Left renal cortex interstitium (tissue), 4 donors: ENCODE measurements around the gene CCDC33. TPM values are rescaled to one million over a fixed set of nuclear protein-coding genes. Genes with fewer than 3 reads are reported as not detected.

ENCODE experiments used
- DNase-seq, 4 donors: peaks; one replicate each; pipeline ENCODE4 v3.0.0-alpha.2; 2013; ENCODE audit warnings: low read depth in 4 of 4, low spot score in 2 of 4, missing footprints in 1 of 4
- polyA plus RNA-seq, 4 donors: library from polyadenylated mRNA; unstranded; fragments of 120-200 nt; gene quantifications; one replicate each; pipeline ENCODE4 v1.2.1, GENCODE V29; 2013; ENCODE audit not compliant: insufficient read length in 4 of 4

Gene CCDC33
- polyA plus RNA-seq, 4 donors = 4.8 to 10.4 (median 6.4) TPM

DNA sequence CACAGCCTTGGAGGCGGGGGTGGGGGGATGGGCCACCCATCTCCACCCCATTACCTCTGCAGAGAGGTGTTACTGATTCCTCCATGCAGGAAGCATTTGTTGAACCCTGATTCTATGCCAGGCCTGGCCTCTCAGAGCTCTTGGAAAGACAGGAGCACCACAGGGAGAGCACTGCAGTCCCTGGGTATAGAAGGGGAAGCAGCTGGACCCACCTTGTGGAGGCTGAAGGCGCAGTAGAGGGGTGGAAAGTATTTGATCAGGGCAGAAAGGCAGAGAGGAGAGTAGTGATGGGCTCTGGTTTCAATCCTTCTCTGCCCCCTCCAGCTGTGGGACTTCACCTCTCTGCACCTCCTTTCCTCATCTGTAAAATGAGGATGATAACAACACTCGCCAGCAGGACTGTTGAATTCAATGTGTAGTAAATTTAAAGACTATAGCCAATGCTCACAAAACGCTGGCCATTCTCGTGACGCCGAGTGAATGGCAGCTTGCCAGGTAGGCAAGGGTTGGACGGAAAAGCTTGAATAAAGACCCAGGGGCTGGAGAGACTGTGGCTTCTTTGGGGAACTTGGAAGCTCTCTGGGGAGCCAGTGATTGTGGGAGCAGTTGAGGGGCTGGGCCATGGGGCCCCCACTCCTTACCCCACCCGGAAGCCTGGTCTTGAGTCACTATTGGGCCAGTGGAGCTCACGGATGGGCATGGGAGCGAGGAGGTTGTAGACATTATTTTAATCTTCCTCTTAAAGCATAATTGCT is 8.0 kb upstream of the CCDC33 start:
- DNase-seq = no peak

DNA sequence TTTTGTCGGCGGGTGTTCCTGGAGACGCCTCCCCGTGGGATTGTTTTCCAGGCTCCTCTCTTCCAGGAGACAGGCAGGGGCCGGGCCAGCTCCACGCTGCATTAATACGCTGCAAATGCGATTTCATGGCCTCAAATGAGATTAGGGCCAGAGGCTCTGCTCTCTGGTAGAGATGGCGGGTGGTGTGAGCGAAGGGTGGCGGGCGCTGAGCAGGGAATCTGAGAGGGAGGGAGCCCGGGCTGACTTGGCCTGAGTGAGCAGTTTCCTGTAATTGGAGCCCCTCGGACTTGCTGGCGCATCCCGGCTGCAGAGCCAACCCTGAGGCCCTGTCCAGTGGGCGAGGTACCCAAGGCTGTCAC is 7.4 kb upstream of the CCDC33 start:
- no peak for DNase-seq

DNA sequence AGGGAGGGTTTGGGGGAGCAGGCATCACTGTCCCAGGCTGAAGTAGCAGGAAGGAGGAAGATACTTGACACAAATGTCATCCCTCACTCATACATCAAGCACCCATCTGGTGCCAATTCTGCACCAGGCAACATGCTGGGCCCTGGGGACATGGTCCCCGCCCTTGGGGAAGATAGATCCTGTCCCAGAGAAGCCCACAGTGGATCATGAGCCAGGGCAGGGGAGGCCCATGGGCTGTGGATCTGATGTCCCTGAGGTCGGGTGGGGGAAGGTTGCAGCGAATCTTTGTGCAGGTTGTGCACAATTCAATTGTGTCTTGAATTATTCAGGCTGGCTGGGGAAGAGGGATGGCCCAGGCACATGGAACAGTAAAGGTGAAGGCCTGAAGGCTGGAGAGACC is 6.4 kb upstream of the CCDC33 start:
- no peak for DNase-seq

DNA sequence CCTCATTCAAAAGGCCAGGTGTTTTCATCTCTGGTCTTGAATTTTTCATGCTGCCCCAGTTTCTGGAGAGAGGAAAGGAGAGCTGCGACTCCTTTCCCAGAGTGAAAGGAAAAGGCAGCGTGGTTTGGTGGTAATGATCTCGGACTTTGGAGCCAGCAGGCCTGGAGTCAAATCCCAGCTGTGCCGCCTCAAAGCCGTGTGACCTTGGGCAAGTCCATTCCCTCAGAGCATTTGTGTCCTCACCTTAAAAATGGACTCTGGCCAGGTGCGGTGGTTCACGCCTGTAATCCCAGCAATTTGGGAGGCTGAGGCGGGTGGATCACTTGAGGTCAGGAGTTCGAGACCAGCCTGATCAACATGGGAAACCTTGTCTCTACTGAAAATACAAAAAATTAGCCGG is 4.7 kb upstream of the CCDC33 start:
- no peak for DNase-seq

DNA sequence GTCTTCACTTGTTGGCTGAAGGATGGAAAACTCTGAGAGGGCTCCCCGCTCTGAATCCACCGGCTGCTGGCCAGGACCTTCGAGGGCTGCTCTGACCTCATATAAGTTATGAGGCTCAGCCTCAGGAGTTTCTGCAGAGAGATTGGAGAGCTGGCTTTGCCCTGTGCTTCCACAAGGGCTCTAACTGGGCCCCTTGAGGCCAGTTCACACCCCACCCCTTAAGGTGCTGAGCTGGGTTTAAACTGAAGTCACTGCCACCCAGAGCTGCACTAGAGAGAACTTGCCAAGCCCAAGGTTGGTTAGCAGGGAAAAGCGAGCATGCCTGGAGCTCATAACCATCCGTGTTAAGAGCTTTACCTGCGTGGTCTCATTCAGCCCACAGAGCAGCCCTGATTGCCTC is 2.8 kb upstream of the CCDC33 start:
- DNase-seq = no peak

DNA sequence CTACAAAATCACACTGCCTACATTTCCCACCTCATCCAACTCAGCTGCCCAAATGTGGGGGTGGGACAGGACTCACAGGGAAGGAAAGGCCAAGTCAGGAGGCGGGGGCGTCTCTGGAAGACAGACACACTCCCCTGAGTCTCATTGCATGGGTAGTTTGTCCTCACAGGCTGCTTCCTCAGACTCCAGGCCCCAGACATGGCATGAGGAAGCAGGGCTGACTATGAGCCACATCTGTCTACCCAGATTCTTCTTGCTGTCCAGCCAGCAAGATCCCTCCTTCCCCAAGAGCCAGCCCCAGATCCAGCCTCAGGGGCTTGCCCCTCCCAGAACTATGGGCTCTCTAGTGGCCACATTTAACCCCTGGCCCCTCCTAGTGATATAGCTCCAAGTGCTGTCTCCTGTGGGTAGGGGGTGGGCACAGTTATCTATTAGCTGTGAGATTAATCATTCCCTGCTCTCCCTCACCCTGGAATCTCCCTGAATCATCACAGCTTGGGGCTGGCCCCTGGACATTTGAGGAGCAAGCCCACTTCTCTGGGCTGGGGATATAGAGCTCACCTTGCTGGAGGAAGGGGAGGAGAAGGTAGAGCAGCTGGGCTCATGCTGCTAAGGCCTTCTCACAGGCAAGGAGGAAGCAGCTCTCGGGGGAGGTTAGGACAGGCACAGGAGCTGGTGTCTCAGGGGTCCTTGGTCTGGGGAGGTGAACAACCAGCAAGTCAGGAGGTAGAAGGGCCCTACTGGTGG is 2.1 kb upstream of the CCDC33 start:
- no peak for DNase-seq

DNA sequence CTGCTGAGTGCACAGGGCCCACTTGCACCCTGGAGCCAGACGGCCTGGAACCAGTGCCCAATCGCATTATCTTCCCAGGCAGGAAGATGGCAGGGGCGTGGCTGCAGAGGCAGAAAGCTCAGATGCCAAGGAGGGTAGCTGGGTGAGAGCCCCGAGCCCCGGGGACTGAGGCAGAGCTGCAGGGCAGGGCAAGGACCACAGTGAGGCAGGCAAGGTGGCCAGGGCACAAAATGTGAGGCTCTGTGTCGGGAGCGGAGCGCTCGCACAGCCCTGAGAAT is 1.6 kb upstream of the CCDC33 start:
- no peak for DNase-seq

DNA sequence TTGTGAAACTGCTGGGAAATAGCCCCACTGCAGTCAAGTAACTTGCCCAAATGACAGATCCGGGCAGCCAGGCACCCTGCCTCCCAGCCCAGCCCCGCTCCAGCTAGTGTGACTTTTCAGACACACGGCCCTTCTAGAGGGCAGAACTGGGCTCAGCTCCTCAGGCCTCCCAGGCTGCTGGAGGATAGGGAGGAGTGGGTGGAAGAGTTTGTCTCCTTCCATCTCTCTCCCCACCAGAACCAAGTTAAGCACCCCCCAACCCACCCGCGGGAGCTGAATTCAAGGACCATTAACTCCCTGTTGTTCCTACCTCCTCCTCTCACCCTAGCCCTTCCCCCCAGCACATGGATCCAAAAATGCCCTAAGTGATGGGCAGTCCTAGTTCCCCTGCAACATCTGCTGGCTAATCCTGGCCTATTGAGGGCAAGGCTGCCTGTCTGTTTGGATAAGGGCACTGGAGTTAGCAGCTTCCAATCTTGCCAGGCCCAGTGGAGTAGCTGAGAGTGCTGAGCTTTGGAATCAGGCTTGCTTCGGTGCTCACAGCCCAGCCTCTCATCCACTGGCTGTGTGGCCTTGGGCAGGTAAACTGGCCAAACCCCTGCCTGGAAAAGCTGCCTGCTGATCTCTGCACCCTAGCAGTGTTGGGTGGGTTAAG is 3.1 kb downstream of the CCDC33 start:
- no peak for DNase-seq

DNA sequence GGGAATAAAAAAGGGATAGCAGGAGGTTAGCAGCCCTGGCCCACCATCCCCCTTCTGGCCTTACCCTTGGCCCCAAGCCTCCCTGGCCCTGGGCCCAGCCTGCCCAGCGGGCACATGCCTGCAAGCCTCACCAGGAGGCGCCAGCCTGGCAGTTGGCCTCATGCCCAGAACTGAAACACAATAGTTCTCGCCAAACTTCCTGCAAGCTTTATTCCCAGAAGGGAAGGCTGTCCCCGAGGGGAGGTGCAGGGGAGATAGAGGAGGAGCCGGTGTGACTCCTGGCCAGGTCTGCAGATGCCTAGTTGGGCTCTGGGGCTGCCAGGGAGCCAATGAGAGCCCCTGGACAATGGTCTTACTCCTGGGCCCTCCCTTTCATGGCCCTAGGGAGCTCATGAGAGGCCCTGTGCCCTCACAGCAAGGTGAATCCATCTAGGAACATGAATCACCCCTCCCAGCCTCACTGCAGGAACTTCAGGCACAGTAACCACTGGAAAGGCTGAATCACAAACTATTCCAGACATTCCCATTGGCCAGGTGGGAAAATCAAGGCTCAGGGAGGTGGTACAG is 4.0 kb downstream of the CCDC33 start:
- no peak for DNase-seq

DNA sequence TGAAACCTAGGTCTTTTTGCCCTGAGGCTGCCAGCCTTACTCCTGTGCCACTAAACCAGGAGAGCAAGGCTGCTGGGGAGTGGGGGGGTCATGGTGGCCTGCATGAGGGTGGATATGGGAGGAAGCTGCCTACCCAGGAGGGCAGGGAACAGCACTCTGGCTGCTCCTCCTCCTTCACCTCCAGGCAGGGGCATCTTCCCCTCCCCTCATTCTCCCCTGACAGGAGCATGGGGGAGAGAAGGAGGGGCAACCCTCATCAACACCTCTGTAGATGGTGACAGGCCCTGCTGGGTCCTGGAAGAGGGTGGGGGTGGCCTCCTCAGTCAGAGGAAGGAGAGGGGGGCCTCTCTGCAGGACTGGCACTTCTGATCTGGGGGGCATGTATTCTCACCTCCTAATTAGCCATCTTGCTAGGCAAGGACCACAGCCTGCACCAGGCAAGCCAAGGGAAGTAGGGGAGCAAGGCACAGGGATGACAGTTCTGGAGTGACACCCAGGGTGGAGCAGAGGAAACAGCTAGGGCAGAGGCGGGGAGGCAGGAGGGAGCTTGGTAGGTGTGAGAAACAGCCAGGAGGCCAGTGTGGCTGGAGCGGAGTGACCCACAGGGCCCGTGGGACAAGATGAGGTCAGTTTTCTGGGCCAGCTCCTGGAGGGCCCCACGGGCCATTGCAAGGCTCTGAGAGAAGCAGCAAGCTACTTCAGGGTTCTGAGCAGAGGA is 4.9 kb downstream of the CCDC33 start:
- no peak for DNase-seq

DNA sequence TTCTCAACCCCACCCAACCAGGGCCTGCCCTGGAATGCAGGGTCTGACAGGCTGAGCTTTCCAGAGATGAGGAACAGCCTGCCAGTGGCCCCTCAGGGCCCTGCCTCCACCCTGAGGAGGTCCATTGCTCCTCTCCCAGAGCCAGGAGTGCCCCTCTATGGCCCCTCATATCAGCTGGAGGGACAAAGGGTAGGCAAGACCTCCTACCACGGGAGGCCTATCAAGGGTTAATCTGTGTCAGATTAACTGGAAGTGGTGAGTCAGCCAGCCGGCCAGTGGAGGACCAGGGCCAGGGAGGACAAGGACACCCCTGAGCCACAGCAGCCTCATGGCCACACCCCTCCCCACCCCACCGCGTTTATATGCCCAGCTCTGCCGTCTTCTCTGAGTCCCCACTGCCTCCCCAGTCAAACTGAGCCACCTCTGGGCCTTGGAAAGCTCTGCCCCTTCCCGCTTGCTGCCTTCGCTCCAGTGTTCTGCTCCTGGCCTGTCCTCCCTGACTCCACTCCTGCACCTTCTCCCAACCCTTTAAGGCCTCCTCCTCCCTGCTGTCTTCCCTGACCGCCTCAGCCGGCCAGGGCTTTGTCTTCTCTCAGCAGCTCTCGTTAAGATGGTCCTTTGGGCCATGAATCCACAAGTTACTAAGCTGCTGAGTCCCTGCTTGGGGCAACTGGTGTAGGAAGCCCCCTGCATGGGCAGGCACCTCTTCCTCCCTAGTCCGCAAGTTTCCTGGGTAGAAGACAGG is 6.5 kb downstream of the CCDC33 start:
- no peak for DNase-seq

DNA sequence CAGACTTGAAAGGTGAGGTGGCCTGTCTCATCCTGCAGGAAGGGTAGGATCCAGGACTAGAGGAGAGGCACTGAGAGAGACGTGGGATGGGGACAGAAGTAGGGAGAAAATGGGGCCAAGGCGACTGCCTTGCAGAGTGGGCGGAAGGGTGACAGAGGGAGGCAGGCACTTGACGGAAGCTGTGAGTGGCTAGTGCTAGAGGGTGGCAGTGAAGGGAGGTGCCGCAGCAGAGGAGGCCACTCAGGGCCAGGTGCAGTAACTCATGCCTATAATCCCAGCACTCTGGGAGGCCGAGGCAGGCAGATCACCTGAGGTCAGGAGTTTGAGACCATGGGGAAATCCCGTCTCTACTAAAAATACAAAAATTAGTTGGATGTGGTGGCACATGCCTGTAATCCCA is 7.3 kb downstream of the CCDC33 start:
- no peak for DNase-seq

DNA sequence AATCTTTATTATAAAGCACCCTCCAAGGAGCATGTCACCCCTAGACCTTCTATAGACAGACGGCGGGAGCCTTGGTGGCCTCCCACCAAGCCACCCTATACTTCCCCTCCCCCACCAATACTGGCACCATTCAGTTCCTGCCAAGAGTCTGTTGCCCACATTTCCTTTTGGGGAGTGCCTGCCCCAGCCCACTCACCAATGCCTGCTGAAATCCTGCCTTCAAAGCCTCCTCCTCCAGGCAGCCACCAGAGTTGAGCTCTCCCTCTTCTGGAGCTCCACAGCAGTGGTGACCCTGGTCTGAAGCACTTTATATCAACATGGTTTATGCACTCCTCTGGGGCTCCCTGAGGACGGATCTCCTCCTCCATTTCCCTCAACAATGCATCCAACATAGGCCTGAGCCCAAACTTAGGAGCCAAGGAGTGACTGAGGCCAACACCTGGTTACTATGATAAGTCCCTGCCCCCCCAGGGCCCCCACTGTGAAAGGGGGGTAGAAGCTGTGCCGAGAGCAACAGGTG is 8.8 kb downstream of the CCDC33 start:
- DNase-seq = no peak

DNA sequence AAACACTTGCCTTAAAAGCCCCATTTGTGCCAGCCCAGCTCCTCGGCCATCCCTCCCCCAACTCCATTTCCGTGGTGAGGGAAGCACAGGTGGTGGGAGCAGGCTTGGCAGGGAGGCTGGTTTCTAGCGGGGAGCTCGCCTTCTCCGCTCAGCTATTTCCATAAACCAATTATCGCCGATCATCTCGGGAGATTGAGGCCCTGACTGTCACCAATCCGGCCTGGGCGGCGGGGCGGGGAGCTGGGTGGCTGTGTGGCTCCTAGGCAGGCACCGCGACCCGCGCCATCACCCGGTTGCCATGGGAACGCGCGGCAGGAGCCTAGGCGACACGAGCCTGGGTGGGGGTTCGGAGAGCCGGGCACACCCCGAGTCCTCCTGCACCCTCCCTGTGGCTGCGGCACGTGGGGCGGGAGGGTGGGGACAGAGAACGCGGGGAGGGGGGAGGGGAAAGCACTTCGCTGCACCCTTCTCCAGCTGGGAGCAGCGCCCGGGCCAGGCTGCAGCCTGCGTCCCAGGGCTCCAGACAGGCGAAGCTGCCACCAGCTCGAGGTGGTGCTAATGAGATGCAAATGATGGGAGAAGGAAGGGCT is 9.3 kb downstream of the CCDC33 start:
- DNase-seq = no peak

DNA sequence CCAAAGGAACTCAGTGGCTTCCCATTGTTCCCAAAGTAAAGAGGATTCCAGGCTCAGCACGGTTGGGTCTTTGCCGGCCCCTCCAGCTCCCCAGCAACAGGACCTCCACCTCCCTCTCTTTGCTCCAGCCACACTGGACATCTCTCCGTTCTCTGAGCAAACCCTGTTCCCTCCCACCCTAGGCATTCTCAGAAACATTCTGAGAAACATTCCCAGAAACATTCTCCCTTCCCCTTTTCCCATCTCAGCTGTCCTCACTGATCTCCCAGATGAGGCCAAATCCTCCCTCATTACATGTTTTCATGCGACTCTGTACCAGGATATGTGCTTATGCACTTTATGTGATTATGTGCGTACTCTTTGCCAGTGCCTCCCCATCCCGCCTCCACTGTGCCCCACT is 14.1 kb downstream of the CCDC33 start:
- DNase-seq = no peak

DNA sequence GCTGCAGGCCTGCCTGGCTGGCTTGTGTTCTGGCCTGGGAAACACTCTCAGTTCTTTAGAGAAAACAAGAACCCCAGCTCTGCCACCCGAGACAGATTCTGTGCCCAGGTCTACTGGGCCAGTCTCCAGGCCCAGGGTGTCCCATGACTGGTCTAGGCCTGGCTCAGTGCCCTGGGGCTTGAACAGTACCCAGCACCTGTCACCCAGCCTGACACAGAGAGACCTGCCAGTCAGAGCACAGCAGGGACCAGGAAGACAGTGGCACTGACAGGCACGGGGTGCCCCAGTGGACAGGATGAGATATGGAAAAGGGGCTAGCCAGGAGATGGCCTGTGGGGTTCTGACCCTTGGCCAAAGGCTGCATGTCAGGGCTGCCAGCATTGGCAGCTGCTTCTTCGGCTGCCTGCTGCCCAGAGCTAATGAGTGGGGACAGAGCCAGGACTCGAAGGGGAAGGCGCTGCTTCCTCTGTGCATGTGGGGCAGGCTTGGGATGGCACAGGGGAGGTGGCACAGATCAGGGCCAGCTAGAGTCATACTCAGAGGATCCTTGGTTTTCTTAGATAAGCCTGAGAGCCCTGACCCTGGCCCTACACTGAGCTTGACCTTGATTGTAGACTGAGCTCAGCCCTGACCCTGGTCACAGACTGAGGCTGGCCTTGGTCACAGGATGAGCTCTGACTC is 15.1 kb downstream of the CCDC33 start:
- no peak for DNase-seq

DNA sequence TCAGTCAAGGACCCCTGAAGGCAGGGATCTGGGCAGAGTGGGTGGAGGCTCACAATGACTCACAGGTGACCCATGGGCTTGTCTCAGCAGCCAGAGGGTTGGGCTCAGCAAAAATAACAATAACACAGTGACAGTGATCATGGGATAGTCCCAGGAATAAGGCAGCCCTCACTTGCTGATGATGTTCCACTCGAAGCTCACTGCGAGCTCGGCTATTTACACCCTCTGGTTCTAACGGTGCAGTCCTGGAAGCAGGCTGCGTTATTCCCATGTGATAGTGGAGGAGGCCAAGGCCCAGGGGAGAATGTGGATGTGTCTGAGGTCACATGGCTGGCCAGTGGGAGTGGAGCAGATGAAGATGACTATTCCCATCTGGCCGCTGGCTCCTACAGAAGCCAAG is 16.2 kb downstream of the CCDC33 start:
- no peak for DNase-seq

DNA sequence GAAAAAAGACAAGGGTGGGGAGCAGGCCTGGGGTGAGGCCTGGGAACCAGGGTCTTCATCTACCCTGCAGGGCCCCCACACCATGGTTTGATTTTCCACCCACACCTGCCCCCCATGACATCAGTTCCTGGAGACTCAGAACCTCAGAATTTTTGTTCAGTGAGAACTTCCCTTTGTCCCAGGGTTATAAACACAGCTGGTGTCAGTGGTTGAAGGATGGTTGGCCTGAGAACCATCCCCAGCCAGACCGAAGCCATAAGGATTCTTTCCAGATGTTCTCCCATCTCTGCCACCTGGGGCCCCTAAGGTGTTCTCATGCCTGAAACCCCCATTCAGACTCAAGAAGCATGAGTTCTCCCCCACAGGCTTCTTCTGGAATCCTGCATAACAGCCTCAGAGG is 16.6 kb downstream of the CCDC33 start:
- DNase-seq = no peak

DNA sequence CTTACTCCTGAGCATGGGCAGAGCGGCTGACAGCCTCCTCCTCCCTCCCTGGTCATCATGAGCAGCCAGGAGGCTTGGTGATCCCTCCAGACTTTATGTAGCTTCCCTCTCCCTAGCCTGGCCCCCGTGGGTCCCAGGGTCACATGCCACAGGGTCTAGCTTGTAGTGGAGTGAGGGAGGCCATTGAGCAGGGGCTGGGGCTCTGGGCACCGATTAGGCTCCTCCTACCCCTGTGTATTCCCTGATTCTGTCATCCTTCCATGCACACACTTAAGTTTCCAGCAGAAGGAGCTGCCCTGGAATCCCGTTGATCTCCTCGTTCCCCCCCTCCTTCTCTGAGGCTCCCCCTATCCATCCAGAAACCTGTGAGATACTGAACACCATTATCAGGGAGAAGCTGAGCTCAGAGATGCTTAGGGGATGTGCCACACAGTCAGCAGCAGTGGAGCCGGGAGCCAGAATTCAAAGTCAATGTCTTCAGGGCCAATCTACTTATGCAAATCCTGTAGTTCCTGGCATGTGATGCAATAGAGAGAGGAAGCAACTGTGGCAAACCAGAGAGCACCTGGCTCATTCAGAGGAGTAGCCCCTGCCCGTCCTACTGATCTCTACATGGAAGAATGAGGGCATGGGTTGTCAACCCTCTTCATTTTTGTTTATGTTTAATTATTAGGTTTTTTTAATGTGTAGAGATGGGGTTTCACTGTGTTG is 17.2 kb downstream of the CCDC33 start:
- no peak for DNase-seq
